HG03520 (cell line): Measurements from ENCODE around the gene ASCC1.
"Not testable (repeated sequence)": the region's sequence is repeated elsewhere in the genome, so short reads cannot be mapped to it uniquely, and the experiment has no call there.

Experiments used
- ATAC-seq: cut with Tn5 transposase; IDR thresholded peaks from one replicate; pipeline ENCODE4 v1.9.1; 2021; ENCODE audit warnings: mild to moderate bottlenecking, moderate library complexity; ENCODE audit not compliant: unreplicated experiment

ASCC1 gene

GRCh38 chr10:72249176-72249862, 33.2 kb upstream of the ASCC1 start:
- ATAC-seq = not testable (repeated sequence)

DNA sequence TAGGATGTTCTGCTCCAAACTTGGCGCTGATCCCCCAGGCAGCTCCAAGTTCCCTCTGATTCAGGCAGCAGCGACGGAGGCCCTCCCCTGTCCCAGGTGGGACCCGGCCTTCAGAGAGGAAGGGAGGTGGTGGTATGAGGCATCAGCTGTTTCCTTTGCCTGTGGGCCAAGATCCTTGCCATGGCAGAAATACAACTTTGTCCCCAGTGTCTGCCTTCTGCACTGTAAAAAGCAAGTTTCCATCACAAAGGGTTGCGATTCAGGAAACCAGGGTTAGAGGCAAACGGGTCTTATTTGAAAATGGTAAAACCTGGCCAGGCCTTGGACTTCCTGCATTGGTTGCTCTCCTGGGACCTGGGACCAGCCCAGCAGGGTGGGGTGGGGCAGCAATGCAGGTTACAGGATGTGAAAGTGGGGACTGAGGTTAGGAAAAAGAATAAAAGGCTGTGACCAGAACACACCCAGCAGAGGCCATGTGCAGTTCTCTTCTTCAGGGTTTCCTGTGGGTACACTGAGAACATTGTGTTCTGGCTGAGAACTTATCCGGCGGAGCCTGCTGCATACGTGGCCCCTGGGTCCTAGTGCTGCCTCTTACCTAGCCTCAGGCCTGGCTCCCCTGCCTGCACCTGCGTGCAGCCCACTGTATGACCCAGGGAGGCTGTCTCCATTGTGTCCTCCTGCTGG, 32.5 kb upstream of the ASCC1 start:
- ATAC-seq = peak; percentile 87

DNA sequence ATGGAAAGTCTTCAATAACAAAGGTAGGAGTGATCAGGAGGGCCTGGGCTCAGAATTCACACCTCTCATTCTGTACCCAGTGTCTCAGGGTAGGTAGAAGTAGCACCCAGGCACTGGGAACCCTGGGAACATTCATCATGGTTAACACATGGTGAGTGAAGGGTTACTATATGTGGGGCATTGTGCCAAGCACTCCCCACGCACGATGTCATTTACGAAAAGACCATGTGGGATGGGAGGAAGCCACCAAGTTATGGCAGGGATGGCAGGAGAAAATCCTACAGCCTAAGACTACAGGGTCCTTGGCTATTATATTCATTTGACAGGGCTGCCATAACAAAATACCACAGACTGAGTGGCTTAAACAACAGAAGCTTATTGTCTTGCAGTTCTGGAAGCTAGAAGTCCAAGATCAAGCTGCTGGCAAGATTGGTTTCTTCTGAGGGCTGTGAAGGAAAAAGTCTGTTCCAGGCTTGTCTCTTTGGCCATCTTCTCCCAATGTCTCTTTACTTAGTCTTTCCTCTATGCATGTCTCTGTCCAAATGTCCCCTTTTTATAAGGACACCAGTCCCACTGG, 30.0 kb upstream of the ASCC1 start:
- ATAC-seq = no peak

- no peak for ATAC-seq
Measured at GRCh38 chr10:72244573-72245038, 28.5 kb upstream of the ASCC1 start.

DNA sequence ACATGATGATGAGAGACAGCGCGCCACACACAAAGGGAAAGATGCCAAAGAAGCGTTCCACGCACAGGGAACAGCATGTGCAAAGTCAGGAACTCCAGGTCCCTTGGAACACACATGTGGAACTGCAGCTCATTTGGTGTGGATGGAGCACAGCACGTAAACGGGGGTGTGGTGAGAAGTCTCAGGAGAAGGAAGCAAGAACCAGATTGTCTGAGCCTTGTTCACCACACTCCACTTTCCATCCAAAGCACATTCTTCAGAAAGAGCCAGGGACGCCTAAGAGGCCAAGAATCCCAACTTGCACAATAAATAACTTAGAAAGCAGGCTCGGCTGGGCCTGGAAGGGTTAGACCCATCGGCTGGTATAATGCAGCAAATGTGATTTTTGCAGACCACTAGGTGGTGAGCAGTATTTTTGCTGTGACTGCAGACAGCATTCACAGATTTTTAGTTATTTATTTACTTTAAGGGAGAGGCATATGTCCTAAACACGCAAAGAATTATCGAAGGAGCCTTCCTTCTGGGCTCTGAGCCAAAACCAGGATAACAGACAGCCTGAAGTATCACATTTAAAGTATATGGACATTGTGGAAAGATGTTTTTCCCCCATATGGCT, 27.9 kb upstream of the ASCC1 start:
- no peak for ATAC-seq

- no peak for ATAC-seq
Measured at GRCh38 chr10:72242675-72243074, 26.6 kb upstream of the ASCC1 start.

DNA sequence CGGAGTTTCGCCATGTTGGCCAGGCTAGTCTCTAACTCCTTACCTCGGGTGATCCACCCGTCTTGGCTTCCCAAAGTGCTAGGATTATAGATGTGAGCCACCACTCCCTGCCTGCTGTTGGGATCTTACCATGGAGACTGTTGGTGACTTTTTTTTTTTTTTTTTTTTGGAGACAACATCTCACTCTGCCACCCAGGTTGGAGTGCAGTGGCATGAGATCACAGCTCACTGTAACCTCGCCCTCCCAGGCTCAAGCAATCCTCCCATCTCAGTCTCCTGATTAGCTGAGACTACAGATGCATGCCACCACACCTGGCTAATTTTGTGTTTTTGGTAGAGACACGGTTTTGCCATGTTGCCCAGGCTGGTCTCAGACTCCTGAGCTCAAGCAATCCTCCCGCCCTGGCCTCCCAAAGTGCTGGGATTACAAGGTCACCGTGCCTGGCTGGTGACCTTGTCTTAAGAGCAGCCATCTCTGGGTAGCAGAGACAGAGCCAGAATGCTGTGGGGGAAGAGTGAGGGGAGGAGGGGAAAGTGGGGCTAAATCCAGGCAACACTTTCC, 25.7 kb upstream of the ASCC1 start:
- no peak for ATAC-seq

GRCh38 chr10:72240371-72240770, 24.3 kb upstream of the ASCC1 start:
- no peak for ATAC-seq

GRCh38 chr10:72239409-72239808, 23.3 kb upstream of the ASCC1 start:
- no peak for ATAC-seq

GRCh38 chr10:72238392-72239175, 22.5 kb upstream of the ASCC1 start:
- no peak for ATAC-seq

DNA sequence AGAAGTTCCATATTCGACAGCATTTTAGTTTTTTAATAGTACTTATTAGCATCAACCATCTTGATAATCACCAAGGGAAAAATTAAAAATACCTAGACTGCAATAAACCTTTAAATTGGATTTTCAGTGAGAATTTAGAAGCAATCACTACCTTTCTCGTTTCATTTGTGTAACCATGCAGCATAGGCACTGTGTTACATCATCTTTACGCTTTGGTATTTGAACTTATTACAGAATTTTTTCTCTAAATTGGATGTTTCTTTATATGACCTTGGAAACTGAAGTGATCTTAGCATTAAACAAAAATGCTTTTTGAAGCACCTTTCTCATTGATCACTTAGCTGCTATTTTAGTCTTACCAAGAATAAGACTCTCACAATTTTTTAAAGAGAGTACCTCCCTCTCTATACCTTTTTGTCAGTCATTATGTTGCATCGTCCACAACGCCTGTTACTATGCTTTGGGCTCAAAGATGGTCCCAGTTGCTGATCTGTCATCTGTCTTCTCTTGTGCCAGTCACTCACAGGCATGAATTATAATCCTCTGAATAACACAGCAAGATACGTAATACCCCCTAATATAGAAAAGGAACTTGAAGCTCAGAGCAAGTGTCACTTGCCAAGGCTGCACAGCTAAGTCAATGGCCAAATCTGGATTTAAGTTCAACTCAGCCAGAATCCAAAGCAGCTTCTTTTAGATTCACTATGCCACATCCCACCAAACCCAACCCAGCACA, 19.6 kb upstream of the ASCC1 start:
- no peak for ATAC-seq

GRCh38 chr10:72234560-72235095, 18.6 kb upstream of the ASCC1 start:
- no peak for ATAC-seq

DNA sequence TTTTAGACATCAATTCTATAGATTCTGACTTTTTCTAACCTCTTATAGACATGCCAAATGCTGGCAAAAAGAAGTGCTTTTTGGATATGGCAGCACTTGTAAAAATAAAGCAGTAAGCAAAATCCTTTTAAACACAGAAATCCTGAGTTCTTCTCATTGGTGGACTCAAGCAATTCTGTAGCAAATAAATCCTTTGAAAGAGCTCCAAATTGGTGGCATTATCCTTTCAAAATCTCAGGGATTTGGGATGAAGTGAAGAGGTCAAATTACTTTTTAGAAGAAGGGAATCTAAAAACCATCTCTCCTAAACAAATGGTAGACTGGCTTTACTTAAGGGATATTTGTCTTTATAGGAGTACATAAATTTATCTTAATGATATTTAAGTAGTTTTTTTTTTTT, 17.5 kb upstream of the ASCC1 start:
- no peak for ATAC-seq

DNA sequence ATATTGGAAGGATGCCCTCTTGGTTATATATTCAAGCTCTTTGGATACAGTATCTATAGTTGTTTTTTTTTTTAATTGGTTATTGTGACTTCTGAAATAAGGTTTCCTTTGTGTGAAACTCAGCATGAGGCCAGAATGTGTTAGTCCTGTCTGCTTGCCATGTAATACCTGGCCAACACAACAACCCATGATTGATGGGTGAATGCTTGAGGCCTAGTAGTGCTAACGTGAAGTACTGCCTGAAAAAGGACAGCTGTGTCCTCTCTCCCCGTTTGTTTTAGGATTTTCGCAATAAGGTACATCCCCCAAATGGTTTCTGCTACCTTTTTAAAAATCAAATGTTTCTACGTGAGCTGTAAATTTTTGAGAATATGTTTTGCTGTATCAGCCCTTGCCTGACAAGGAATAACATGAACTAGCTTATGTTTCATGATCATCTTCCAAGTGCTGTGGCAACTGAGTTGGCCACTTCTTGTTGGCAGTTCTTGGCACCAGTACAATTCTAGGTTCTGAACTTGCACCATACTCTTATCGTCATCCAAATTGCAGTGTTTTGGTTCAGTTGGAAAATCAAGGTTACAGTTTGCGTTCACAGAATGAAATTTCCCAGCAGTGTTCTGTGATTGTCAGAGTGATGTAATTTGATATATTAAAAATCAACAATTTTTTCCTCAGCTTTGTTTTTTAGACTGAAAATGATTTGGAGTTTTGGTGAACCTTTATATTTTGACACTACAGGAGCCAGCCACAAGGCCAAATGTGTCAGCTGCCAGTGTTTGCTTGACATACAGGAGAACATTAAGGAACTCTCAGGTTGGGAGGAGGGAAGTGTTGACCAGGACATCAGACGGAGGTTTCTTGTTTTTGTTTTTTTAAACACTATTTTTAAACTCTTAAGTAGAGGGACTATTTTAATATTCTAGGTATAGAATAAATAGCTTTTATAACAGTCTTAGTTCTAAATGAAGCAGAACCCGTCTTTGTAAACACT, 13.5 kb upstream of the ASCC1 start:
- no peak for ATAC-seq

DNA sequence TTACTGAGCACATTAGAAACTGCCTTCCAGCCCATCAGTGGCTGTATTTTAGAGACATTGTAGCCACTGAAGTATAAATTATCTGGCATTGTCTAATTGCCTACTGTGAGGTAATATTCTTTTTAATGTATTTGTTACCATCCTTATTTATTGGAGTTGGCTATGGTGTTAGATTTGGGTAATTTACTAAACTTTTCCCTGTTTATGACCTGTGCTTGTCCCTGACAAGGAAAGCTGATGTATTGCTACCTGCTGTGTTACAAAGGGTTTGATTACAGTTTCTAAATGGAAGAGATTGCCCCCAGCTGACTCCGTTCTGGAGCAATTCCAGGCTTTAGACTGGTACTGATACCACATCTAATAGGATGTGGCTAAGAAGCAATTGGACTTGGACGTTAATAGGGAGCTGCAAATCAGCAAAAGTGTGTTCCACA, 12.3 kb upstream of the ASCC1 start:
- ATAC-seq = no peak

DNA sequence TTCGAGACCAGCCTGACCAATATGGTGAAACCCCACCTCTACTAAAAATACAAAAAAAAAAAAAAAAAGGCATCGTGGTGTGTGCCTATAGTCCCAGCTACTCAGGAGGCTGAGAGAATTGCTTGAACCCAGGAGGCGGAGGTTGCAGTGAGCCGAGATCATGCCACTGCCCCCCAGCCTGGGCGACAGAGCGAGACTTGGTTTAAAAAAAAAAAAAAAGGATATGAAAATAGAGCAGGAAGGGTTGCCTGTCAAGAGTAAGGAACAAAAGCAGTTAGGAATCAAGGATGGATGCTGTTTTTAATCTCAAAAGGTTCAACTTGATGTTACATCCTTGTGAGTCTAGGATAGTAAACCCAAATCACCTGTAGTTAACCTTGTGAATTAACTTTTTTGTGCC, 11.8 kb upstream of the ASCC1 start:
- no peak for ATAC-seq

- no peak for ATAC-seq
Measured at GRCh38 chr10:72226418-72227027, 10.4 kb upstream of the ASCC1 start.

- not testable (repeated sequence) for ATAC-seq
Measured at GRCh38 chr10:72224191-72224590, 8.1 kb upstream of the ASCC1 start.
